A204.1 (cell line): ENCODE measurements around the gene KANSL3.

ENCODE experiments used
- FAIRE-seq: peaks from 2 replicates; lab custom pipeline; 2012; peaks lifted over from hg19 to GRCh38; lab: Jason Lieb, UNC

The KANSL3 gene

DNA sequence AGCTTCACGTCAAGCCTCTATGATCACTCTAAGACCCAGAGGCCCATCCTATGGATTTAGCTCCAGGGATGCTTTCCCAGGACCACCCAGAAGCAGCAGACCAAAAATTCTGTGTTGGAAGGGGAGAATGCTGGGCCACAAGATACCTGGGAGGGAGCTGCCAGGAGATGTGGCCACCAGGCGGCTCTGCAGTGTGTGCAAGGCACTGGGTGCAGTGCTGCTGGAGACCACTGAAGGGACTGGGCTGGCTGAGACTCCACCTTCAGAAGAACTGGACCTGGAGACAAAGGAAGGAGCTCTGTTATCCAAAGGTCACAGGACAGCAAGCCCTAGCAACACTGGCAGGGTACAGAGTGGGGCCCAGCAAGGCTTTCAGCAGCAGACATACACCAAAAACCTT lies 34.0 kb downstream of the KANSL3 start:
- FAIRE-seq = no peak

DNA sequence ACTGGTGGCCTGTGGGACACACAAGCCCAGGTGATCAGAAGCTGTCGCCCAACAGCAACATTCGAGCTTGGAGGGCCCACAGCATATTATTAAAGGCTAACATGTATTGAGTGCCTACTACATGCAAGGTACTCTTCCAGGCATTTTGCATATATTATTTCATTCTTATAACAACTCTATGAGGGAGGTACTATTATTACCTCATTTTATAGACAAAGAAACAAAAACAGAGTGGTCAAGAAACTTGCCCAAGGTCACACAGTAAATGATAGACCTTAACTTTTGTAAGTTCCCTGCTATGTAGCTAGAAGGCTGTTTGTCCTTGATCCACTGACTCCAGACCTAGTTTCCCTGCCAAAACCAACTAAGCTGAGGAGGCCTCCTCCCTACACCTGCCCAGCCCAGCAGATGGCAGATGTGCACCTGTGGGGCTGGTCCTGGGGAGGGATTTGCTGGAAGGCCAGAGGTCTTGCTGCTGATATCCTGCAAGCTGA lies 35.7 kb downstream of the KANSL3 start:
- no peak for FAIRE-seq

GRCh38 chr2:96601382-96602292 lies 36.5 kb downstream of the KANSL3 start:
- FAIRE-seq = no peak

- FAIRE-seq = no peak
Measured at GRCh38 chr2:96599941-96600340, 38.2 kb downstream of the KANSL3 start.

DNA sequence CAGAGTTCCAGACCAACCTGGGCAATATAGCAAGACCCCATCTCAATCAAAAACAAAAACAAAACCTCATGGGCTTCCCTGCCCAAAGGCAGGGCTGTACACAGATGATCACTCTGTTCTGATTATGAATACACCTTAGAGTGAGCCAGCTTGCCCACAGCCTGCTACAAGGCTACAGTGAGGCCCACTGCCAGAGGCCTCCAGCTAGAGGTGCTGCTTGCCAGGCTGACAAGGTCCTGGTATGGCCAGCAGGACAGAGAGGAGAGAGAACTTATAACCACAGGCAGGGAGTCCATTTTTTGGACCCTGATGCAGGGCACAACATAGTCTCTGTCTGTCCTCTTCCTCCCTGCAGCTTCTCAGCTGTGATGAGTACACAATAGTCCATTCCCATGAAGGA lies 41.5 kb downstream of the KANSL3 start:
- no peak for FAIRE-seq

GRCh38 chr2:96594691-96595152 lies 43.4 kb downstream of the KANSL3 start:
- FAIRE-seq = no peak

GRCh38 chr2:96594282-96594681 lies 43.8 kb downstream of the KANSL3 start:
- no peak for FAIRE-seq

DNA sequence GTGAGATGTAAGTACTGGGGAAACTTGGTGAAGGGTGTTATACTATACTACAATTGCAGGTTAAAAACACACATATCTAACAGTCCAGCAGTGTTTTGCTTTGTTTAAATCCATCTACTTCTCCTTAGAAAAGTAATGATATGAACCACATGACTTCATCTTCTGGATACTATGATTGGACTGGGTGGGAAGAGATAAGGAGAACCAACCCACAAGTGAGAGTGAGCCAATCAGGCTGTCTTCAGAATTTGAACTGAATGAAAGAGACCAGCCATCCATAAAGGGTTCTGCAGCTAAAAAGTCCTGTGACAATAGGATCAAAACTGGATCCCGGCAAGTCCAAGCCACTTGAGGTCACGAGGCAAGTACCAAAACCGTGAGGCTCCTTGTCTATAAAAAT lies 46.6 kb downstream of the KANSL3 start:
- no peak for FAIRE-seq

- no peak for FAIRE-seq
Measured at GRCh38 chr2:96591054-96591453, 47.1 kb downstream of the KANSL3 start.

GRCh38 chr2:96587843-96588242 lies 50.3 kb downstream of the KANSL3 start:
- no peak for FAIRE-seq

GRCh38 chr2:96584017-96584416 lies 54.1 kb downstream of the KANSL3 start:
- FAIRE-seq = no peak

GRCh38 chr2:96580771-96581170 lies 57.3 kb downstream of the KANSL3 start:
- FAIRE-seq = no peak

DNA sequence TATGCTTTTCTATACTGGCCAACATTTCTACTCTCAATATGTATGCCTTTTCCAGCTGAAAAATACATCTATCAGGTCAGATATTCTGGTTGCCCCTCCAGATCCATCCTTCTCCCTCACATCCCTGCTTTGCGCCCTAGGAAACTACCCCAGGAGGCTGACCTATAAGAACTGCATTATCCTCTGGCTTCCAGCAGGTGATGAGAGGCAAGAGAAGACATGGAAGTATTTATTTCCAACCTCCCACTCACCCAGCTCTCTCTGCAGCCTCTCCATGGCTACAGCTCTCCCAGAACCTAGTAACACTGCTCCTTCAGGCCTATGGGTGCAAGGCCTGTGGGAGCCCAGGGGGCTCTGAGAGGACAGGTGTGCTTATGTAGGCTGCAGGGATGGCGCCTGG lies 58.7 kb downstream of the KANSL3 start:
- no peak for FAIRE-seq

DNA sequence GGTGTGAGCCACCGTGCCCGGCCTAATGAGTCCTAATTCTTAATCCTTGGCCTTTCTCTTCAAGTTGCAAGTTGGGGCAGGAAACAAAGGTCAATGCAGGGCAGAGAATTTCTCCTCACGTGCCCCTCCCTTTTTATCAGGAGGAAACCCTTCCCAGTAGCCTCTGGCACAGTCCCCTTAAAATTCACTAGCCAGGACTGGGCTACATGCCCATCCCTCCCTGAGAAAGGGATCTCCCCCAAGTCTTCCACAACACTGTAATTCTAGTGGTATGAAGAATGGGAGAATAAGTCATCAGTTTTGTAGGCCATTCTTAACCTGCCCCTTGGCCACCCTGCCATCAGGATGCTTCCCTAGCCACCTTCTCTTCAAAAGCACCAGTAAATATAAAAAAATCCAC lies 59.4 kb downstream of the KANSL3 start:
- FAIRE-seq = no peak

- no peak for FAIRE-seq
Measured at GRCh38 chr2:96577501-96577900, 60.6 kb downstream of the KANSL3 start.

DNA sequence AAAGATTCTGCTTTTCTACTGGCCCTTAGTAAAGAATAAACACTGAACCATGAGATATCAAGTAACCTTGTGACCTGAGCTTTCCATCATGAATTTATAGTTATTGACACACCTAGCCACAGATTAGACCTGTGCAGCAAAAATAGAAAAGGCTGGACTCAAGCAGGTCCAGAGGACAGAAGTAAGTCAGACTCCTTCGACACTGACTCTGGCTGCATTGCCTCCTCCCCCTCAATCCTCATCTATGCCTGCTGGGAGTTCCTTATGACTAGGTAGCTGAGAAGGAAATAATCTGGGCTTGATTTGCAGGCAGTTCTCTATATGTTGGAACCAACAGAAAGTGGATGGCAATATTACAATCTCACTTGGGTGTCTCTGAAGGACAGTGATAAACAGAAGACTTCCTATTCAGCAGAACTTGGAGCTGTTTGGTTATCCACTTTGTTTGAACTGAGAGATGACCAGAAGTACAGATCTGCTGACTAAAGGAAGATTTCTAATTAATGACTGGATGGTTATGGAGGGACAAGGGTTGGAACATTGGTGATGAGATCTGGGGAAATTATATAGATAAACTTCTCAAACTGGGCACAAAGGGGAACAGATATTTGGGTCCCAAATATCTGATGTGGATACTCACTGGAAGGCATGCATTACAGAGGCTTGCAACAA lies 62.2 kb downstream of the KANSL3 start:
- FAIRE-seq = no peak

- FAIRE-seq = no peak
Measured at GRCh38 chr2:96574364-96574763, 63.7 kb downstream of the KANSL3 start.

- FAIRE-seq = no peak
Measured at GRCh38 chr2:96568094-96568493, 70.0 kb downstream of the KANSL3 start.

DNA sequence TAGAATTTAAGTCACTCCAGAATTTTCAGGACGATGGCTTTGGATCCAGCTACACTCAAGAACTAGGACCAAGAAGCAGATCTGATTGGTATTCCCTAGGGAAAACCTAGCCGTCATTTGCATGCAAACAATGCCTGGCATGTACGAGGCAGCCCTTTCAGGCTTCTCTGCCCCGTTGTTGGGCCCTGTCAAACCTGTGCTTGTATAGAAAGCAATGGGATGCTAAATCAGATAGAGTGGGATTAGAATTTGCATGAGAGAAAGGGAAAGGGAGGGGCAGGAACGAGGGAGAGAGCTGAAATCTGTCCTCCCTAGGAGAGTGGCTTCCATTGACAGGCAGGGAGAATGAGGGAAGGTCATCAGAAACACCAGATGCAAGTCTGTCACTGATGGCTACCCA lies 73.0 kb downstream of the KANSL3 start:
- FAIRE-seq = no peak

- no peak for FAIRE-seq
Measured at GRCh38 chr2:96564563-96564962, 73.5 kb downstream of the KANSL3 start.

DNA sequence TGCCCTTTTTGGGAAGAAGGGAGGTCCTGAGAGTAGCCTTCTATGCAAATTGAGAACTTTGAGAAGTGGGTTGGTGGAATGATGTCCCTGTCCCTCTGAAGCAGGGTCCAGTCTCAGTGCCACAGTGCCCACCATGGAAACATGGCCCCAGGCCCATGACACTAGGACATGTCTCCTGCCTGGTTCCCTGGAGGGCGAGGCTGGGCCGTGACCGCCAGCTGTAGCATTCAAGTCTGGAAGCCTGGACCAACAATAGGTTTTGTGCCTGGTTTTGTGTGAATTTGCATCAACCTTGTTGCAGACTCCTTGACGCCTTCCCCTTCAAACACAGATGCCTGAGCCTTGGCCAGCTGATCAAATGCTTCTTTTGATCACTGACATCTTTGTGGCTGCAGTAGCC lies 74.1 kb downstream of the KANSL3 start:
- no peak for FAIRE-seq

- no peak for FAIRE-seq
Measured at GRCh38 chr2:96558485-96558884, 79.6 kb downstream of the KANSL3 start.

- FAIRE-seq = no peak
Measured at GRCh38 chr2:96558061-96558460, 80.1 kb downstream of the KANSL3 start.
